Lung (tissue), 12 donors: ENCODE measurements around the gene IL21R. TPM values are rescaled to one million over a fixed set of nuclear protein-coding genes. Genes with fewer than 3 reads are reported as not detected.

Experiments used
- ATAC-seq: fragments of 200-7000 bp; cut with Tn5 transposase; one replicate; pipeline ENCODE4 v1.9.1; 2020; ENCODE audit warnings: moderate number of reproducible peaks; ENCODE audit not compliant: insufficient read depth, low FRiP score
- DNase-seq, 3 donors: peaks; one replicate each; pipeline ENCODE4 v3.0.0-alpha.2; 2013 to 2017
- H3K27ac ChIP-seq, 2 donors: one replicate each; pipeline ENCODE4 v1.5.1; 2013; ENCODE audit warnings: mild to moderate bottlenecking in 2 of 2, moderate library complexity in 2 of 2, control low read depth in 1 of 2, inconsistent platforms in 1 of 2, low read depth in 1 of 2, low read length in 1 of 2
- H3K27me3 ChIP-seq, 3 donors: one replicate each; pipeline ENCODE4 v1.5.1; 2013; ENCODE audit warnings: low read length in 2 of 3; ENCODE audit not compliant: control insufficient read depth in 3 of 3, insufficient read depth in 3 of 3
- H3K36me3 ChIP-seq, 4 donors: one replicate each; pipeline ENCODE4 v1.5.1; 2013; ENCODE audit warnings: low read length in 4 of 4, mild to moderate bottlenecking in 1 of 4, moderate library complexity in 1 of 4; ENCODE audit not compliant: control insufficient read depth in 4 of 4, insufficient read depth in 4 of 4
- H3K4me1 ChIP-seq, 5 donors: one replicate each; pipeline ENCODE4 v1.5.1; 2013; ENCODE audit warnings: low read length in 5 of 5, mild to moderate bottlenecking in 2 of 5, moderate library complexity in 1 of 5; ENCODE audit not compliant: control insufficient read depth in 5 of 5, insufficient read depth in 5 of 5
- H3K4me3 ChIP-seq: one replicate; pipeline ENCODE4 v1.5.1; 2013; ENCODE audit warnings: mild to moderate bottlenecking, control low read depth, moderate library complexity
- H3K9ac ChIP-seq, 2 donors: one replicate each; pipeline ENCODE4 v1.5.1; 2013; ENCODE audit warnings: low read length in 2 of 2, control low read depth in 1 of 2; ENCODE audit not compliant: insufficient read depth in 1 of 2
- H3K9me3 ChIP-seq, 4 donors: one replicate each; pipeline ENCODE4 v1.5.1; 2013; ENCODE audit warnings: low read length in 3 of 4, mild to moderate bottlenecking in 1 of 4, moderate library complexity in 1 of 4; ENCODE audit not compliant: control insufficient read depth in 4 of 4, insufficient read depth in 3 of 4
- CTCF ChIP-seq: IDR thresholded peaks from 2 replicates; pipeline ENCODE4 v1.5.1; 2012; ENCODE audit warnings: mild to moderate bottlenecking; ENCODE audit errors: control extremely low read depth, extremely low read depth
- WGBS, 2 donors: extraction: QIAGEN DNeasy Blood & Tissue Kit; methylation state at CpG; one replicate each; pipeline ENCODE4 v1.1.7; 2013; 5-methylcytosine and 5-hydroxymethylcytosine counted together
- polyA plus RNA-seq, 2 donors: library from polyadenylated mRNA; stranded (reverse); fragments of 200-250 nt; gene quantifications; one replicate each; pipeline ENCODE4 v1.2.1, GENCODE V29; 2013
- total RNA-seq, 2 donors: library from RNA; depleted of rRNA in 1 of 2; stranded (reverse); fragments of >200 nt in 1 of 2; gene quantifications; one replicate each; pipeline ENCODE4 v1.2.1, GENCODE V29; 2014 to 2021
- donor health status: control.
- donor health status: control.
- donor health status: Bipolar disorder and iron deficiency.
- donor health status: healthy.
- donor health status: DM: yes; HTN: yes; CAD: no.

The IL21R gene
- total and polyA plus RNA-seq, 4 donors = 1.0 to 6.3 (median 4.0) TPM

GRCh38 chr16:27367461-27368357 lies 34.3 kb upstream of the IL21R start:
- Histone ChIP-seq H3K9ac (no peak overlapping the region), H3K36me3 (peaks cover 0 to 15% (median 3%) of the 10 kb centered on the region in 4 donors), H3K9me3 (peaks cover 0 to 2% (median 0%) of the 10 kb centered on the region in 4 donors), H3K4me3 (no peak overlapping the region), H3K4me1 (peaks cover 0 to 14% (median 0%) of the 10 kb centered on the region in 5 donors), H3K27me3 (no peaks in the 10 kb centered on the region), H3K27ac (peak overlapping the region in 1 of 2 donors; percentile 88)
- no peak for ATAC-seq
- peak; percentile 46 to 60 (median 60) for DNase-seq
- TF ChIP-seq CTCF = peak; percentile 73
- 15 to 17% methylated on average over 27 of the region's 27 CpGs for WGBS, 2 donors

GRCh38 chr16:27368358-27368722 lies 33.6 kb upstream of the IL21R start:
- DNase-seq = no peak
- ATAC-seq = no peak
- peaks cover 0 to 2% (median 0%) of the 10 kb centered on the region in 4 donors for H3K9me3 ChIP-seq
- H3K4me1 ChIP-seq = peaks cover 0 to 13% (median 0%) of the 10 kb centered on the region in 5 donors
- peaks cover 0 to 9% (median 3%) of the 10 kb centered on the region in 4 donors for H3K36me3 ChIP-seq
- TF ChIP-seq CTCF = no peak
- no peak overlapping the region for H3K27ac ChIP-seq
- H3K4me3 ChIP-seq = no peak overlapping the region
- WGBS, 2 donors = 57 to 58% methylated on average over 9 of the region's 9 CpGs
- H3K9ac ChIP-seq = no peak overlapping the region
- H3K27me3 ChIP-seq = no peaks in the 10 kb centered on the region

GRCh38 chr16:27369806-27370205 lies 32.2 kb upstream of the IL21R start:
- DNase-seq (no peak), ATAC-seq (no peak)
- Histone ChIP-seq H3K9me3 (peaks cover 0 to 2% (median 0%) of the 10 kb centered on the region in 4 donors), H3K4me3 (no peak overlapping the region), H3K27ac (no peak overlapping the region), H3K4me1 (peaks cover 0 to 6% (median 2%) of the 10 kb centered on the region in 5 donors), H3K27me3 (no peaks in the 10 kb centered on the region), H3K9ac (no peak overlapping the region), H3K36me3 (no peaks in the 10 kb centered on the region)
- TF ChIP-seq CTCF = no peak
- WGBS, 2 donors = 87 to 100% methylated on average over 3 of the region's 3 CpGs
